Astrocyte of the spinal cord (primary cell): Measurements from ENCODE around the gene MCM7.
A peak's percentile ranks its signal among the peaks of the same experiment; 100 is the strongest.

Source experiments
- DNase-seq: peaks from one replicate; pipeline ENCODE4 v3.0.0; 2011; ENCODE audit warnings: low read depth, low spot score
- H3K4me3 ChIP-seq: 2 replicates; pipeline ENCODE4 v1.5.1; 2011; ENCODE audit warnings: low read depth, mild to moderate bottlenecking, low read length, moderate library complexity
- in situ Hi-C: cut with HindIII; loops from 2 replicates; pipeline ENCODE4 v1.10.0; 2017; ENCODE audit warnings: low sequenced_read_pairs
- TF ChIP-seq, protein P1 (sequence below): IDR thresholded peaks from 2 replicates; pipeline ENCODE4 v1.5.1; 2012; ENCODE audit warnings: low read depth, mild to moderate bottlenecking, low read length, inconsistent platforms

The MCM7 gene

DNA sequence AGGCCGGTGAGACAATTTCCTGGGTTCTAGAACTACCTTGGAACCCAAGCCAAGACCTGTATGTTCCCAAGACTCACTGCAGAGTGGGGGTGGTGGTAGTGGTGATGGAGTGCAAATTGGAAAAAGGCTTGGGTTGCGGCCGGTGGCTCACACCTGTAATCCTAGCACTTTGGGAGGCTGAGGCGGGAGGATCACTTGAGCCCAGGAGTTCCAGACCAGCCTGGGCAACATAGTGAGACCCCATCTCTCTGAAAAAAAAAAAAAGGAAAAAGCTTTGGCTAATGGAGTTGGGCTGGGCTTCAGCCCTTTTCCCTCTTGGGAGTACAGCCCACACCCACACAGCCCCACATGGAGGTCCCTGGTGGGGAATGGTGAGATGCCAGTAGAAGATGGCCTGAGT lies 4.3 kb upstream of the MCM7 start:
- no peak overlapping the region for H3K4me3 ChIP-seq
- no peak for DNase-seq
- in situ Hi-C loops, result no loop called here
- TF ChIP-seq, protein P1, sequence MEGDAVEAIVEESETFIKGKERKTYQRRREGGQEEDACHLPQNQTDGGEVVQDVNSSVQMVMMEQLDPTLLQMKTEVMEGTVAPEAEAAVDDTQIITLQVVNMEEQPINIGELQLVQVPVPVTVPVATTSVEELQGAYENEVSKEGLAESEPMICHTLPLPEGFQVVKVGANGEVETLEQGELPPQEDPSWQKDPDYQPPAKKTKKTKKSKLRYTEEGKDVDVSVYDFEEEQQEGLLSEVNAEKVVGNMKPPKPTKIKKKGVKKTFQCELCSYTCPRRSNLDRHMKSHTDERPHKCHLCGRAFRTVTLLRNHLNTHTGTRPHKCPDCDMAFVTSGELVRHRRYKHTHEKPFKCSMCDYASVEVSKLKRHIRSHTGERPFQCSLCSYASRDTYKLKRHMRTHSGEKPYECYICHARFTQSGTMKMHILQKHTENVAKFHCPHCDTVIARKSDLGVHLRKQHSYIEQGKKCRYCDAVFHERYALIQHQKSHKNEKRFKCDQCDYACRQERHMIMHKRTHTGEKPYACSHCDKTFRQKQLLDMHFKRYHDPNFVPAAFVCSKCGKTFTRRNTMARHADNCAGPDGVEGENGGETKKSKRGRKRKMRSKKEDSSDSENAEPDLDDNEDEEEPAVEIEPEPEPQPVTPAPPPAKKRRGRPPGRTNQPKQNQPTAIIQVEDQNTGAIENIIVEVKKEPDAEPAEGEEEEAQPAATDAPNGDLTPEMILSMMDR, result no peak

DNA sequence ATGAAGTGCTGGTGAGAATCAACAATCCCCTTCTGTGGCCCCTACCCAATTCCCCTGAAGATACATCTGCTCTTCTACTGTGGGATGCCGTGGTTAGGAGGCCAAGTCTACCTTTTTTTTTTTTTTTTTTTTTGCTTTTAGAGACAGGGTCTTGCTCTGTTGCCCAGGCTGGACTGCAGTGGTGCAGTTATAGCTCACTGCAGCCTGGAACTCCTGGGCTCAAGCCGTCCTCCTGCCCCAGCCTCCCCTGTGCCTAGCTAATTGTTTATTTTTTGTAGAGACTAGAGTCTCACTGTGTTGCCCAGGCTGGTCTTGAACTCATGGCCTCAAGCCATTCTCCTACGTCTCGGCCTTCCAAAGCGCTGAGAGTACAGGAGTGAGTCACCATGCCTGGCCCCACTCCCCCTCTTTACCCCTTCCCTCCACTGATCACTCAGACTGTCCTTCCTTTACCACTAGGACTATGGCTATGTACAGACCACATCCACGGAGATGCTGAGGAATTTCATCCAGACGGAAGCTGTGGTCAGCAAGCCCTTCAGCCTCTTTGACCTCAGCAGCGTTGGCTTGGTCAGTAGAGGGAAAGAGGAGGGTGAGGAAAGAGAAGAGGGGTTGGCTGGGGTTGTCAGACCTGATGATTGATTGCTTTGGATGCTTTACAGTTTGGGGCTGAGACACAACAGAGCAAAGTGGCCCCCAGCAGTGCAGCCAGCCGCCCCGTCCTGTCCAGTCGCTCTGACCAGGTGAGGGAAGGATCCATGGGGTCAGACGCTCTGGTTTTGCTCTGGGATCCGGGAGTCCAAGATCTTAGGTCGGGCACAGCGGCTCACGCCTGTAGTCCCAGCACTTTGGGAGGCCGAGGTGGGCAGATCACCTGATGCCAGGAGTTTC lies 2.0 kb upstream of the MCM7 start:
- TF ChIP-seq, protein P1, result no peak
- peak; percentile 92 for DNase-seq
- no peak overlapping the region for H3K4me3 ChIP-seq
- in situ Hi-C loops, result no loop called here

DNA sequence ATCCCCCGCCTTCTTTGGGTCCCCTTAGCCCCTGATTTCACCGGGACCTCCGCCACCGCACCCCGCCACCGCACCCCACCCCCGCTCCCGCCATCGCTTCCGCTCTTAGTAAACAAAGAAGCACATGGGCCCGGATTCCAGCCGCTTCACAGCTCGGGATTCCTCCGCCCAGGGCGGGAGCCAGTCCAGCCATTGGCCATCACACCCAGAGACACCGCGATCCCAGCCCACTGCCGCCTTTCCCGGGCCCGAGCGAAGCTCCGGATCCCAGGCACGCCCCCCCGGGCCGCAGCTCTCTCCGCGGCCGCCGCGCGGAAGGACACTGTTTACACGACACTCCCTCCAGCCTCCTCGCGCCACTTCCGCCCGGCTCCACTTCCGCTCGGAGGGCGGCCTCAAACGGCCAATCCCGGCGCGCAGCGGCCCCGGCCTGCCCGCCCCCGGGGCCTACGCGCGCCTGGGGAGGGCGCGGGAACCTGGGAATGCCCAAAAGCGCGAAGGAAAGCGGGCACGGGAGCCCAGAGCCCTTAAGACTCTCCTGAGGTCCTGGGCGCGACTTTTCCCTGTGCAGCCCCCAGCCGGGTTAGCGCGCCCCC lies 679 bp downstream of the MCM7 start:
- peak overlapping the region; percentile 66 for H3K4me3 ChIP-seq
- in situ Hi-C loops, result no loop called here
- peak; percentile 99 for DNase-seq
- TF ChIP-seq, protein P1, result no peak

DNA sequence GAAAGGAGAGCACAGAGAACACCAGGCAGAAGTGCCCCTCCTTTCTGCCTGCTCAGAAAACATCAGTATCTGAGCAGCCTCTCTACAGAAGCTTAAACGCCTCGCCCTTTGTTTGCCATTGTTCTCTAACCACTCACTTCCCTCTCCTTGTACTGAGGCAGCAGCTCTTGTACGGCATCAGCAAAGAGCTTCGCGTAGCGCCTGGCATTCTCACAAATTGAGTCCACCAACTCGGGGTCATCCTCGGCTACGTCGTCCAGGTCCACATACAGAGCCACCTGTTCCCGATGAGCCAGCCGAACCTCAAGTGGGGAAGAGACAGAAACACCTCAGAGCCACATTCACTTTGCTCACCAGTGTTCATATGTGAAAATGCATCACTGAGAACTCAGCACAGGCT lies 1.7 kb downstream of the MCM7 start:
- in situ Hi-C loops, result no loop called here
- peak overlapping the region; percentile 66 for H3K4me3 ChIP-seq
- TF ChIP-seq, protein P1, result no peak
- DNase-seq, result no peak

DNA sequence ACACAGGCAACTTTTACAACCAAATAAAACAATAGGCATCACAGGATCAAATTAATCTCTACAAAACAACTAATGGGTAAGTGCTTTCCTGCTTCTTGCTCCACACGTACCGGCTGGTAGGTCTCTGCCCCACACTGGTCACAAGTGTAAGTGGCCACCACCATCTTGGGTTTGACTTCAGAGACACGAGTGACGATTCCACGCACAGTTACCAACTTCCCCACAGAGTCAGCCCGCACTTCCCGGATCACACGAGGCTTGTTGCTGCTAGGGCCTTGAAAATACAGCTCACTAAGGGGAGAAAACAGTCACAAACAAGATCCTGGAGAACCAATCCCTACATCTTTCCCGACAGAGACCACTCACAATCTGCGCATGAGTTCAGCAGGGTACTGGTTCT lies 2.3 kb downstream of the MCM7 start:
- DNase-seq, result no peak
- H3K4me3 ChIP-seq, result no peak overlapping the region
- in situ Hi-C loops, result no loop called here
- TF ChIP-seq, protein P1, result no peak

DNA sequence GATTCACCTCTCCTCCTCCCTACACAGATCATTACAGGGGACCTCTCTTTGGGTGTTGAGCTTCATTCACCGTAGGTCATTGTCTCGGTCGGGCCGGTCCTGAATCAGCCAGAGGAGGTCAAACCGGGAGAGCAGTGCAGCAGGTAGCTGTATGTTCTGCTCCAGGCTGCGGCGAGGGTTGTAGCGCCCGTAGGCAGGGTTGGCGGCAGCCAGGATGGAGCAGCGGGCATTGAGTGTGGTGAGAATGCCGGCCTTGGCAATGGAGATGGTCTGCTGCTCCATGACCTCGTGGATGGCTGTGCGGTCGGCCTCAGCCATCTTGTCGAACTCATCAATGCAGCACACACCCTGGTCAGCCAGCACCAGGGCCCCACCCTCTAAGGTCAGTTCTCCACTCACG lies 5.5 kb downstream of the MCM7 start:
- DNase-seq, result no peak
- in situ Hi-C loops, result no loop called here
- no peak overlapping the region for H3K4me3 ChIP-seq
- TF ChIP-seq, protein P1, result no peak
